Nephron (organoid): Measurements from ENCODE around the gene KAZN.

Experiments
- H3K27ac Mint-ChIP-seq, 3 experiments: 2 replicates each; pipeline ENCODE4 v1.8.0; 2020; ENCODE audit warnings: mixed read lengths in 3 of 3, mild to moderate bottlenecking in 2 of 3, moderate library complexity in 1 of 3
- H3K27me3 Mint-ChIP-seq: 2 replicates; pipeline ENCODE4 v1.8.0; 2021; ENCODE audit warnings: low read depth, mild to moderate bottlenecking, moderate library complexity, mixed read lengths
- H3K36me3 Mint-ChIP-seq: 2 replicates; pipeline ENCODE4 v1.8.0; 2020; ENCODE audit warnings: low read depth, mixed read lengths
- H3K4me1 Mint-ChIP-seq: 2 replicates; pipeline ENCODE4 v1.8.0; 2020; ENCODE audit warnings: mixed read lengths
- H3K4me3 Mint-ChIP-seq, 3 experiments: 2 replicates each; pipeline ENCODE4 v1.8.0; 2020; ENCODE audit warnings: mild to moderate bottlenecking in 3 of 3, mixed read lengths in 3 of 3, moderate library complexity in 2 of 3
- H3K9me3 Mint-ChIP-seq: 2 replicates; pipeline ENCODE4 v1.8.0; 2020; ENCODE audit warnings: mixed read lengths
- CTCF ChIP-seq, 3 experiments: fragments of 200-600 bp; sonication (generic); IDR thresholded peaks; one replicate each; pipeline ENCODE4 v1.5.0; 2021; ENCODE audit warnings: antibody characterized with exemption in 3 of 3; ENCODE audit not compliant: unreplicated experiment in 3 of 3

Gene KAZN

GRCh38 chr1:14591600-14591999 is 6.9 kb upstream of the KAZN start:
- Mint-ChIP-seq H3K36me3 (no peaks in the 10 kb centered on the region), H3K4me1 (peaks cover 22% of the 10 kb centered on the region)

GRCh38 chr1:14592004-14592631 is 6.4 kb upstream of the KAZN start:
- Mint-ChIP-seq H3K27me3 (peaks cover 32% of the 10 kb centered on the region), H3K36me3 (no peaks in the 10 kb centered on the region), H3K4me1 (peaks cover 22% of the 10 kb centered on the region), H3K9me3 (no peaks in the 10 kb centered on the region), H3K27ac (peak overlapping the region; percentile 1 to 63 (median 6)), H3K4me3 (no peak overlapping the region)
- TF ChIP-seq CTCF (IDR thresholded peaks at IDR 0.05; ENCODE audit: unreplicated experiment in 3 of 3) = no peak

More at GRCh38 chr1:14591600-14591999, 6.9 kb upstream of the KAZN start:
- Mint-ChIP-seq H3K9me3 (no peaks in the 10 kb centered on the region), H3K4me3 (no peak overlapping the region), H3K27me3 (peaks cover 29% of the 10 kb centered on the region), H3K27ac (peak overlapping the region; percentile 1 to 63 (median 6))
- no peak for TF ChIP-seq CTCF (IDR thresholded peaks at IDR 0.05; ENCODE audit: unreplicated experiment in 3 of 3)

GRCh38 chr1:14593302-14593701 is 5.2 kb upstream of the KAZN start:
- Mint-ChIP-seq H3K4me3 (no peak overlapping the region), H3K36me3 (no peaks in the 10 kb centered on the region)

GRCh38 chr1:14594045-14594444 is 4.4 kb upstream of the KAZN start:
- no peak for TF ChIP-seq CTCF (IDR thresholded peaks at IDR 0.05; ENCODE audit: unreplicated experiment in 3 of 3)
- Mint-ChIP-seq H3K27me3 (peaks cover 40% of the 10 kb centered on the region), H3K4me1 (peaks cover 29% of the 10 kb centered on the region), H3K4me3 (no peak overlapping the region), H3K9me3 (no peaks in the 10 kb centered on the region), H3K36me3 (no peaks in the 10 kb centered on the region), H3K27ac (no peak overlapping the region)

More at GRCh38 chr1:14593302-14593701, 5.2 kb upstream of the KAZN start:
- Mint-ChIP-seq H3K9me3 (no peaks in the 10 kb centered on the region), H3K27me3 (peaks cover 40% of the 10 kb centered on the region), H3K4me1 (peaks cover 29% of the 10 kb centered on the region), H3K27ac (peak overlapping the region in 1 of 3 experiments; percentile 13)
- TF ChIP-seq CTCF (IDR thresholded peaks at IDR 0.05; ENCODE audit: unreplicated experiment in 3 of 3) = no peak

GRCh38 chr1:14596591-14596990 is 1.9 kb upstream of the KAZN start:
- no peaks in the 10 kb centered on the region for H3K9me3 Mint-ChIP-seq
- H3K27ac Mint-ChIP-seq = peak overlapping the region in 1 of 3 experiments; percentile 17
- peaks cover 54% of the 10 kb centered on the region for H3K27me3 Mint-ChIP-seq
- TF ChIP-seq CTCF (IDR thresholded peaks at IDR 0.05; ENCODE audit: unreplicated experiment in 3 of 3) = no peak
- no peaks in the 10 kb centered on the region for H3K36me3 Mint-ChIP-seq
- H3K4me3 Mint-ChIP-seq = peak overlapping the region; percentile 41 to 89 (median 74)
- peaks cover 41% of the 10 kb centered on the region for H3K4me1 Mint-ChIP-seq
